HG02759 (cell line): Measurements from ENCODE around the gene TBXT.
"Not testable (repeated sequence)": the region's sequence is repeated elsewhere in the genome, so short reads cannot be mapped to it uniquely, and the experiment has no call there.

ENCODE experiments used
- ATAC-seq: cut with Tn5 transposase; IDR thresholded peaks from one replicate; pipeline ENCODE4 v1.9.1; 2021; ENCODE audit warnings: mild to moderate bottlenecking, moderate library complexity; ENCODE audit not compliant: unreplicated experiment

Gene TBXT

DNA sequence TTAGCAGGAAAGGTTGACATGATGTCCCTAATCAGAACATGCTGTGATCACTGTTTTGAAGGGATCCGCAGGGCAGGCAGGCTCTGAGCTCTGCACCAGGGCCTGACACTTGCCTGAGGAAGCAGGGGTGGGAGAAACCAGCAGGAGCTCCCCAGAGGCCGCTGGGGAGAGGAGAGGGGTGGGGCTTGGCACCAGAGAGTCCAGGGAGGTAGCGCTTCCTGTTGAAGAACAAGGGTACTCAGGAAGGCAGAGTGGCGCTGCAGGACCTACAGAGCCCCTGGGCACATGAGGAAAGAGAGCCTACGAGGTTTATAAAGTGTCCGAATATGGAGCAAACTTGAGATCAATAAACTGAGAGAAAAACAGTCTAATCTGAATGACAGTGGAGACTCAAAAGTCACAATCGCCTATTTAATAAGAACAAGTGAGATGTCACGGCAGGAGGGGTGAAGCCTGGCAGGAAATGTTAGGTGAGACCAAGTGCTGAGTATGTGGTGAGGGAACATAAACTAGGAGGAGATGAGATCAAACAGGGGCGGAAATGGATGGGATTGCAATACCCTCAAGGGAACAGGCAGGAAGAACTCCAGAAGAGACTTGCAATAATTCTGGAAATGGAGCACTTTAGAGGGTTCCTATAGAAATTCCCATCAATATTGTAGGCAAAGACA lies 5.8 kb upstream of the TBXT start:
- ATAC-seq = no peak

DNA sequence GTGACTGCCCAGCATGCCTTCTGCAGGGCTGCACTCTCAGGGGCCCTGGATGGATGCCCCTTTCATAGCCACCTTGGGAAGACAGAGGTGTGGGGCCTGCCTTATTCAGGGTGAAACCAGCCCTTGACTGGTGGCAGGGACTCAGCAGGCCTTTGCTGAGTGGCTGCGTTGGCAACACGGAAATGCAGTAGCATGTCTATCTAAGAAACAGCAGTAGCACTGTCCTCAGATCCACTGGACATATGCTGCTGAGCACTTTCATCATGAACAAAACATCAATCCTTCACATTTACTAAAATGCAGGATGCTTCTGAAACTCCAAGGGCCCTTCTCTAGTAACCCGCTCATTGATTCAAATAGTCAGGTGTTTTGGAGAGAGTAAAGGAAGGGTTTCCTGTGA lies 4.9 kb upstream of the TBXT start:
- ATAC-seq = no peak

GRCh38 chr6:166169549-166170421 lies 2.1 kb upstream of the TBXT start:
- no peak for ATAC-seq

DNA sequence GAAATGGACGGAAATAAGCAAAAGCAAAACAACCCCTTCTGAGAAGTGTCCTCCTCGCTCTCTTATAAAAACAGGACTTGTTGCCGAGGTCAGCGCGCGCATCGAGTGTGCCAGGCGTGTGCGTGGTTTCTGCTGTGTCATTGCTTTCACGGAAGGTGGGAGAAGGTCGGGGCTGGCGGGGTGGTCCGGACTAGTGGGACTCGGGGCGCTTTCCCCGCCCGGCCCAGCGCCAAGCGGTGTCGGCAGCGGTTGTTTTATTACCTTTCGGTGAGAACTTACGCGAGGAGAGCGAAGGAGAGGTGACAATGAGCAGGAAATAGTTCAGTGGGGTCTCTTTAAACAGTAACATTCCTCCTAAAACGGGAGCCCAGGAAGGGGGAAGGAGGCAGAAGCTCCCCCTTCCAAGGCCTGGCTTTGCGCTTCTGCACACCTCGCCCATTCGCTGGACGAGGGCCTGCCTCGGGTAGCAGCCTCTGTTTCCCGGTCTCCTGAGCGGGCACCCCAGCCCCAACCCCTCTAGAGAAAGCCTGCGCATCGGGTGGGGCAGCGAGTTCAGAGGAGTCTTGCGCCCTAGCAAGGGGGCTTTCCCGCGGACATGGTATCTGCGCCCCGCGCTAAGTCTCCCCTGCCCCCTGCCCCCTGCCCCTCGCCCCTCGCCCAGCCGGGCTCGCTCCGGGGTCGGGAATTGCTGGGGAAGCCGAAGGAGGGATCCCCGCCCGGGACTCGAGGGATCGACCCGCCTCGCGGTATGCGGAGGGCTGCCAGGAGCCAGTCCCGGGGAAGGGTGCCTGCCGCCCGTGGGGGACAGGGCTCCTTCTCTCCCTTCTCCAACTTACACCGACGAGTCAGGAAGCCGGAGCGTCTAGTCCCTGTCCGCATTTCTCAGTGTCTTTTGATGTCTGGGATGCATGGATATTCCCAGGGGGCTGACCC lies 1.2 kb upstream of the TBXT start:
- ATAC-seq = no peak

- no peak for ATAC-seq
These were observed 356 bp downstream of the TBXT start for GRCh38 chr6:166167258-166167731.

DNA sequence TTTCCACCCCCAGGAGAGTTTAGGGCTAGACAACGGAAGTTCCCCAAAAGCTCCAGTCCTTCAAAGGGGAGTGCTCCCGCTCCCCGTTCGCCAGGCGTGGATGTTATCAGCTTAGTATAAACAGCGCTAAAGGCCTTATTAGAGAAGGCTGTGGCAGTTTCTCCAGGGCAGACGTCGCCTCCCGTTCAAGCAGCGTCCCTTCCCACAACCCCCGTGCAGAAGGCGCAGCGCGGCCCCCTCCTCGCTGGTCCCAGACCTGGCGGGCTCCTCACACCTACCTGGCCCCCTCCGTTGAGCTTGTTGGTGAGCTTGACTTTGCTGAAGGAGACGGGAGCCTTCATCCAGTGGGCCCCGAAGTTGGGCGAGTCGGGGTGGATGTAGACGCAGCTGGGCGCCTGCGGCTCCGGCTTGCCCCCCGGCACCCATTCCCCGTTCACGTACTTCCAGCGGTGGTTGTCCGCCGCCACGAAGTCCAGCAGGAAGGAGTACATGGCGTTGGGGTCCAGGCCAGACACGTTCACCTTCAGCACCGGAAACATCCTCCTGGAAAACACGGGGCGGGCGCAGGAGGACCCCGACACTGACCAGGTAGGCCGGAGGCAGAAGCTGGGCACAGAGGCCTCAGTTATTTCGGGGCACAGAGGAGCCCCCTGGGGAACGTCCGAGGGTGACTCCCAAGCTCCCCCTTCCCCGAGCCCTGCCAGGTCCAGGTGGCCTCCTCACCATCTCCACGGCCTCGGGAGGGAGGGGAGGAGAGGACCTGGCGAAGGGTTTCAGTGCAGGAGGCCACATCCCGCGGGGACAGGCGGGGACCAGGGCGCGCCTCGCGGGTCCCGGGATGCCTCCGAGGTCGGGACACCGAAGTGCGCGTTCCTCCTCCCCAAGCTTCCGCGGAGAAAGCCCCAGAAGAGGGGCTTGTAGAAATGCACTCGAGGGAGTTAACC lies 1.1 kb downstream of the TBXT start:
- ATAC-seq = no peak

- ATAC-seq = no peak
These were observed 1.9 kb downstream of the TBXT start for GRCh38 chr6:166165558-166166313.

GRCh38 chr6:166162599-166163342 lies 4.9 kb downstream of the TBXT start:
- peak; percentile 88 for ATAC-seq

DNA sequence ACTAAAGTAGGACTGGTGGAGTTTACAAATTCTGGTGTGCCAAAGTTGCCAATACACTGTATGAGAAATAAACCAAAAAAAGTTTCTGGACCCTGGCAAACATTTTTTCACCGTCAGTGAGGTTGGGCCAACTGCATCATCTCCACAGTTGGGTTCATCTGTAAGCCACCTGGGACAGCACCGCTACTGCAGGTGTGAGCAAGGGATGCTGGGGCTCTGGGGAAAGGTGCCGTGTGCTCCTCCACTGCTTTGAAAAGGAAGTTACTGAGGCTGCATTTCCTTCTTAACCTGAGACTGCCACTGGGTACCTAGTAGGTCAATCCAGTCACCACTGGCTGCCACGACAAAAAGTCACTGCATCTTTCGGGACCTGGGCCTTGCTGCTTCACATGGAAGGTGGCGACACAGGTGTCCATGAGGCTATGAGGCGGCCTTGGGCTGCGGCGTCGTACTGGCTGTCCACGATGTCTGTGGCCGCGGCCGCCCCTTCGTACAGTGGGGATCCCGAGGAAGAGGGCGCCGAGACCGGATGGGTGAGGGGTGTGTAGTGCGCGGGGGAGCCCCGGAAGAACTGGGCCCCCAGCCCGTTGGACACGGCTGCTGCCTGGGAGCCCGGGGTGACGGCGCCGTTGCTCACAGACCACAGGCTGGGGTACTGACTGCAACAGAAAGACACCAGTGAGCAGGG lies 9.6 kb downstream of the TBXT start:
- ATAC-seq = no peak

DNA sequence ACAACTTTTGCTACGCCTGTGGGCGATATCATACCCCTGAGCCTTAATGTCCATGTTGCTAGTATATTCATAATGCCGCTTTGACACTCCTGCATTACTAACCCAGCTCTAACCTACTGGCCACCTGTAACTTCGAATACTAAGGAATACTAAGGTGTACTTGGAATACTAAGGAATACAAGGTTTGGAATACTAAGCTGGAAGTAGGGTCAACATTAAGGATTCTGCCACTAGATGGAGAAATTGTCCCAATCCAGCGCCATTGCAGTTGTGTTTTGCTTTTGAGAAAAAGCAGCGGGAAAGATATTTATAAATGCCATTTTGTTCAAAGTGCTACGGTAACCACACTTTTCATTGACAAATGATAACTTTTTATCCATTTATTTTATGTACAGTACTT lies 10.7 kb downstream of the TBXT start:
- no peak for ATAC-seq

DNA sequence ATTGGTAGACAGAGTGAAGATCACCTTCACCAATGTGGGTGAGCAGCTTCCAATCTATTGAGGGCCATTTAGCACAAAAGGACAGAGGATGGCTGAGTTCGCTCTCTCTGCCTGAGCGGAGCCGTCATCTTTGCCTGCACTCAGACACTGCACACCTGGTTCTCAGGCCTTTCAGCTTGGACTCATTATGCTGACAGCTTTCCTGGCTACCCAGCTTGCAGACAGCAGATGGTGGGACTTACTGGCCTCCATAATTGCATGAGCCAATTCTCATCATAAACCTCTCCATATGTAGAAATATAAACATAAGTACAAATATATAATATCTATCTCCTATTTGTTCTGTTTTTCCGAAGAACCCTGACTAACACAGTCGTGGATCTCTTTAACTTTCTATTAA lies 13.7 kb downstream of the TBXT start:
- ATAC-seq = no peak

DNA sequence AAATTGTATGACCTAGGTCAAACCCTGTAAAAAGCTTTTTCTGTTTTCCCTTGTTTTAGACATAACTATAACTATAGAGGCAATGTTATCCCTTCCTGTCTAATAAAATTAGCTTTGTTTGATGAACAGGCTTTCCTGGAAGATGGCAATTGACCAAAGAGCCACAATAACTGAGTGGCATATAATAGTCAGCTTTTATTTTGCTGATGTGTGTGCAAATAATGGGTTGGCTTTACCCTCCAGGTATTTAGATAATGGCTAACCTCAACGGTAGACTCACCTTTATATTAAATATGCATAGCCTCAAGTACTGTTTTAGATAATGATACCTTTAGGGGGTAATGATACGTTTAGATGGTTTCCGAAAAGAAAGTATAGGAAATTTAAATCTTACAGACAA lies 15.0 kb downstream of the TBXT start:
- no peak for ATAC-seq

GRCh38 chr6:166151798-166152197 lies 15.9 kb downstream of the TBXT start:
- no peak for ATAC-seq

- ATAC-seq = no peak
These were observed 21.9 kb downstream of the TBXT start for GRCh38 chr6:166145751-166146150.

DNA sequence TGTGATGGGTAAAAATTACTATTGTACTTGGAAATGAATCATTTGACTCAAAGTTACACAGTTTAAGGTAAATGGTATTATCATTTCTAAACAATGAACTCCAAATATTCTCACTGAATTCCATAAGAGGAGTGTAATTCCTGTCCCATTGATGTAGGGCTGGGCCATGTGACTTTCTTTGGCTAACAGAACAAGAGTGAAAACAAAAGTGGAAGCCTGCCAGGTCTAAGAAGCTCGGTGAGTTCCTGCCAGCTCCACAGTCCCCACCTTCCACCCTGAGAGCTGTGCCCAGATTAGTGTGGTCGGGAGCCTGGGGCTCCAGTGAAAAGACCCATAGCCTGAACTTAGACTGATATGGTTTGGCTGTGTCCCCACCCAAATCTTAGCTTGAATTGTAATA lies 24.6 kb downstream of the TBXT start:
- ATAC-seq = no peak

DNA sequence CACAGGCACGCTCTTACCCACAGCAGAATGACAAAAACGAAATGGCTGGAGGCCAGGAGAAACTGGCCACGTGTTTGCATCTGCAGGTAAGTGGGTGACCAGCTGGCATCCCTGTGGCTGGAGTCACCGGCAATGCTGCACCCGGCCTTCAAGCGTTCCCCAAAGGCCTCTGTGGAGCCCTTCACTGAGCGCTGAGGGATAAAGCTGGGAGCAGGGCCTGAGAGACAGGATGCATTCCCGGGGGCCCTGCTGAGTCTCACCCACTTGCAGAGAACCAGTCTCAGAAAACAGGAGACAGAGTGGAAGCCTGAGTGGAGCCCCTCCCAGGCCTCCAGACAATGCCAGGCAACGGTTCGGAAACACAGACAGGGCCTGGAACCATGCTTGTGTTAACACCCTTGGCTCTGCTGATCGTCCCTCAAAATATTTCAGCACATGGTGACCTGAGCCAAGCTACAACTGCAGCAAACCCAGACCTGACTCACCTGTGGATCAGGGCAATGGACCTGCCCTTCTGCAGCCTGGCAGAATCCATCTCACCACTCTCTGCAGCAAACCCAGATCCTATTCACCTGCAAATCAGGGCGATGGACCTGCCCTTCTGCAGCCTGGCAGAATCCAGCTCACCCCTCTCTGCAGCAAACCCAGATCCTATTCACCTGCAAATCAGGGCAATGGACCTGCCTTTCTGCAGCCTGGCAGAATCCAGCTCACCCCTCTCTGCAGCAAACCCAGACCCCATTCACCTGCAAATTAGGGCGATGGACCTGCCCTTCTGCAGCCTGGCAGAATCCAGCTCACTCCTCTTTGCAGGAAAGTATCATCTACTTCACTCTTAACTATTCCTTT lies 39.8 kb downstream of the TBXT start:
- no peak for ATAC-seq

GRCh38 chr6:166123115-166123514 lies 44.5 kb downstream of the TBXT start:
- ATAC-seq = not testable (repeated sequence)
